GM10266 (cell line): Measurements from ENCODE around the gene ENC1.

ENCODE experiments used
- DNase-seq: peaks from one replicate; pipeline ENCODE4 v3.0.0; 2012; ENCODE audit errors: extremely low spot score
- CTCF ChIP-seq: IDR thresholded peaks from 2 replicates; pipeline ENCODE4 v1.5.1; 2012; ENCODE audit warnings: mild to moderate bottlenecking, low read depth; ENCODE audit not compliant: control insufficient read depth, insufficient read depth; ENCODE audit errors: missing control alignments

ENC1 gene

DNA sequence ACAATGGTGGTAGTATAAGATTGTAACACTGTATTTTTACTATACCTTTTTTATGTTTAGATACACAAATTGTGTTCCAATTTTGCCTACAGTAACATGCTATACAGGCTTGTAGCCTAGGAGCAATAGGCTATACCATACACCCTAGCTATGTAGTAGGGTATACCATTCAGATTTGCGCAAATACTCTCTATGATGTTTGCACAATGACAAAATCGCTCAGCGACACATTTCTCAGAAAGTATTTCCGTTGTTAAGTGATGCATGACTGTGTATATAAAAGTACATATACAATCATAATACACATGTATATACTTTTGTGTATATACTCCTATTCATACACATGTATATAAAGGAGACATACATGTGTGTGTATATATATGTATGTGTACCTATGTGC, 34.8 kb downstream of the ENC1 start:
- no peak for DNase-seq
- TF ChIP-seq CTCF = no peak

DNA sequence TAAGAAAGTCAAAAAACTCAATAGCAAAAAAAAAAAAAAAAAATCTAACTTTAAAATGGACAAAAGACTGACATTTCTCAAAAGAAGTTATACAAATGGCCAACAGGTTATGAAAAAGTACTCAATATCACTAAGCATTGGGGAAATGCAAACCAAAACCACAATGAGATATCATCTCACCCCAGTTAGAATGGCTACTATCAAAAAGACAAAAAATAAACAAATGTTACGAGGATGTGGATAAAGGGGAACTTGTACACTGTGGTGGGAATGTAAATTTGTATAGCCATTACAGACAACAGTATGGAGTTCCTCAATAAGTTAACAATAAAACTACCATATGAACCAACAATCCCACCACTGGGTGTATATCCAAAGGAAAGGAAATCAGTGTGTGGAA, 37.2 kb downstream of the ENC1 start:
- no peak for TF ChIP-seq CTCF
- no peak for DNase-seq

- TF ChIP-seq CTCF = no peak
- no peak for DNase-seq
Observed at GRCh38 chr5:74599148-74599547, 41.4 kb downstream of the ENC1 start.

DNA sequence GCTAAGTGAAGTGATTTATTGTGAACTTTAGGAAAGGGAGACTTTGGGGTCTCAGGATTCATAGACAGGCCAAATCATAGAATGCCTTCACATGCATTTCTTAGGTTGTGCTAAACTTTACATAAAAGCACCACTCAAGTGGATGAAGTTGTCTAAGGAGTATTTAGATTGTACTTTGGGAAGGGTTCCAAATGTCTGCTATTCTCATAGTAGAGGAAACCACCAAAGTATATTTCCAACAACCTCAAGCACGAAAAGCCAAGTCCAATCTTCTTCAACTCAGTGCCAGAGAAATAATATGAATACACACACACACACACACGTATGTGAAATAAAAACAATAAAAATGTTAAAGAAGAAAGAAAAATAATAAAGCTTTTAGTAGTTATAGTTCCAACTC, 41.8 kb downstream of the ENC1 start:
- DNase-seq = no peak
- TF ChIP-seq CTCF = no peak

- DNase-seq = no peak
Observed at GRCh38 chr5:74596927-74597326, 43.6 kb downstream of the ENC1 start.

GRCh38 chr5:74595143-74595925, 45.2 kb downstream of the ENC1 start:
- no peak for DNase-seq

More at GRCh38 chr5:74596927-74597326, 43.6 kb downstream of the ENC1 start:
- no peak for TF ChIP-seq CTCF

More at GRCh38 chr5:74595143-74595925, 45.2 kb downstream of the ENC1 start:
- no peak for TF ChIP-seq CTCF
